H1 (cell line): ENCODE data around the gene GADD45B. TPM values are rescaled to one million over a fixed set of nuclear protein-coding genes. Genes with fewer than 3 reads are reported as not detected.

ENCODE experiments used
- EP300 ChIP-seq, 2 experiments: IDR thresholded peaks; 1 replicate in 1 of 2; 2 replicates in 1 of 2; pipeline ENCODE4 v1.6.1; 2011 to 2012; ENCODE audit warnings: low read depth in 2 of 2, low read length in 2 of 2, mild to moderate bottlenecking in 2 of 2, borderline replicate concordance in 1 of 2, inconsistent platforms in 1 of 2, moderate library complexity in 1 of 2
- KDM1A ChIP-seq: fragments of 200-600, 300-600 bp; sonication (generic); IDR thresholded peaks from 2 replicates; pipeline ENCODE4 v1.7.1; 2016; ENCODE audit warnings: mild to moderate bottlenecking, low read length, borderline replicate concordance
- MAX ChIP-seq: IDR thresholded peaks from 2 replicates; pipeline ENCODE4 v1.6.1; 2012; ENCODE audit warnings: inconsistent platforms
- polyA plus RNA-seq, 7 experiments: library from polyadenylated mRNA; depleted of rRNA in 3 of 7; stranded (reverse) in 5 of 7; unstranded in 2 of 7; fragments of >200 nt in 5 of 7; fragments of 200-250 nt in 2 of 7; gene quantifications; 1 replicate in 5 of 7; 2 replicates in 1 of 7; 4 replicates in 1 of 7; pipeline versions ENCODE4 v1.2.1 to v1.2.3, GENCODE V29; 2011 to 2013; ENCODE audit warnings: missing spikeins in 2 of 7, mixed read lengths in 2 of 7
- total RNA-seq: library from RNA; stranded (reverse); fragmentation: NEBNext Ultra II Directional; extraction: Animal tissue kit (Norgen Biotek cat#: 25700); gene quantifications from 2 replicates; pipeline ENCODE4 v1.2.1, GENCODE V29; 2021

Gene GADD45B
- total and polyA plus RNA-seq, 2 of the 8 experiments (the other 6 are each of a cell fraction or from before 2014, with no cell fraction given): 7.4 to 11.4 TPM

DNA sequence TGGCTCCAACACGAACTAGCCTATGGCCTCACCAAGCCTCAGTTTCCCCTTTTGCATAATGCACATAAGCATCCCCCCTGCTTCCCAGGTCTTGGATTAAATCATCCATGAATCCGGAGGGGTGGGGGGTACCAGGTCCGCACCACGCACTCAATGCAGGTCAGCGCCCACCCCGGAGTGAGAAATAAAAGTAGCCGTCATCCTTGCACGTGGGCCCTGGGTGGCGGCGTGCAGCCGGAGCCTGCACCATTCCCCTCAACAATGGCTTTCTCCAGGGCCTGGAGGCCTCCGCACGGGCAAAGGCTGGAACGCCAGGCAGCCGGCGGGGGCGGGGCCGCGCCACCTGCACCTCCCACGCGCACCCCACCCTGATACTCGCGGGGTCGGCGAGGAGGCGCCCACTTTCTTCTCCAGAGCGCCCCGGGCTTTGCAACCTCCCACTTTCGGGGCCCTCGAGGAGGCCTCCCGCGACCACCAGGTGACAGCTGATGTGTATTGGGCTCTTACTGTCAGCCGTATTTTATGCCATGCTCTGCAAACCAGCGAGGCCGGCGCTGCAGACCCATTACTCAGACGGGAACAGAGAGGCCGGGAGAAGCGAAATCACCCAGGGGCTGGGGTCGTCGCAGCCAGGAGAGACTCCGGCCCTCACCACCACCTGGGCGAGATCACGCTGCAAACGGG lies 767 bp upstream of the GADD45B start (continued):
- TF ChIP-seq KDM1A (peak; percentile 99), EP300 (IDR thresholded peaks at IDR 0.05; ENCODE audit: borderline replicate concordance in 1 of 2, low read depth in 2 of 2, low read length in 2 of 2) (peak in 1 of 2 experiments; percentile 22; a peak in 1 of 3 replicates), MAX (peak; percentile 13)
